NCI-H2227 (cell line): ENCODE data around the gene SSX2IP.
"Not testable (repeated sequence)": the region's sequence is repeated elsewhere in the genome, so short reads cannot be mapped to it uniquely, and the experiment has no call there.

Experiments used
- DNase-seq: peaks from one replicate; lab custom pipeline; 2025; ENCODE audit not compliant: unreplicated experiment; lab: John Stamatoyannopoulos, UW

SSX2IP gene

DNA sequence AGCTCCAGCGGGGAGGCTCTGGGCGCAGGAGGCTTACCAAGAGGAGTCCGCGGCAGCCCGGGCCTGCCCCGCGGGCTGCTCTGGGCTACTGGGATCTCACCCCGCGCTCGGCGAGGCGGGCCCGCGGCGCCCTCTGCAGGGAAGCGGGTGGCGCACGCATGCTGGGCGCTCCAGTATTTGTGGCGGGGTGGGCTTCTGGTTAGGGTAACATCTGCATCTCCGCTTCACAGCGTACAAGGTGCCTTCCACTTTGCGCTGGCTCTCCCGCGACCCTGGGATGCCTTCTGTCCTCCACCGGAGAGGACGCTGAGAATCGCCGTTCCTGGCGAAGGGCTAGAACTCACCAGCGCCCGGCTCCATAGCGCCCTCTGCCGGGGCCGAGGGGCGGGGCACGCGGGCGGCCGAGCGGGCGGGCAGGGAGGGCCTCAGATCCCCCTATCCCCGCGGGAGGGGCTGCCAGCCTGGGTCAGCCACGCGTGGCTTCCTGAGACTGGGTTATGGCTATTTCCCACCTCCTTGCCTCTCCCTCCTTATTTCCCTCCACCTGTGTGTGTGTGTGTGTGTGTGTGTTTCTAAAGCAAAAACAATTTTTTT lies 69.4 kb downstream of the SSX2IP start:
- peak; percentile 93 for DNase-seq

DNA sequence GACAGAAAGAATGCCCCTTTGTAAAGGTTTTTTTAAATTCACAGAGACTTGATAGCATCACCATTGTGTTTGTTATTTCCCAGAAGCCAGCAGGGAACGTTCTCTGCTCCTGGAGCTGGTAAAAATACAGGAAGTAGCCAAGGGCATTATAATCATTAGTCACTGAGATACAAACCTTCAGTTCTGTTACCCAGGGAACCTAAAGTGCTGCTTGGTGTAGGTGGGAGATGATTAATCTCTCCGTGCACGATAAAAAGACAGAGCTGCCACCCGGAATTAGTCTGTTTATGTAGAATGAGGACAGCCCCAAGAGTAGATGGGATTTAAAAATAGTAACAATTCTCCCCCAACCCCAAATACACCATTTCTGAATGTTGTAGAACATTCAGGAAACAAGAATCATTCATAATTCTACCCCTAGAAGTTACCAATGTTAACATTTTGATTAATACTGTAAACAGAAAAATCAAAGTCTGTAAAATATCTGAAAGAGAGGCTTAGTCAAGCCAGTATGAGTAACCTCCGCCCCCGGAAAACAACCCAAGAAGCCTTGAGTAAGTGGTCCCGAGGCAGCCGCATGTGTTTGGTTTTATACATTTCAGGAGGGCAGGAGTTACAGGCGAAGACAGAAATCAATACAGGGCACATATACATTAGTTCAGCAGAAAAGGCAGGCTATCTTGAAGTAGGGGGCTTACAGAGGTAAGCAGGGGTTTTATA lies 70.7 kb downstream of the SSX2IP start:
- DNase-seq: peak; percentile 80

DNA sequence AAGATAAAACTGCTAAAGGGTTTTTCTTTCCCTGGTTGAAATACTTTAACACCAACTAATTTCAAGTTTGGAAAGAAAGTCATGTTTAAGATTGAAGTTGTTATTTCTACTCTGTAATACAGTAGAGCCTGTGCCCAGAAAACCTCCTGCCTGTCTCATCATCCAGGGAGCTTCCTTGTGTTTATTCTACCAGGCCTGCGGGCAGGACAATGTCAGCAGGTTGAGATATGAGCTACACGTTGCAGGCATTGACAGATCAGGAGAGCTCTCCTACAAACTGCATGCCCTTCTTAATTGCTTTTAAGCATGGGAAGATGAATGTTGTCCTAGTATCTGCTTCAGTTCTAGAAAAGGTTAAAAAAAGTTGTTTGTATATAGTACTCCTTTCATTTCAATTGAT lies 72.9 kb downstream of the SSX2IP start:
- DNase-seq: no peak

DNA sequence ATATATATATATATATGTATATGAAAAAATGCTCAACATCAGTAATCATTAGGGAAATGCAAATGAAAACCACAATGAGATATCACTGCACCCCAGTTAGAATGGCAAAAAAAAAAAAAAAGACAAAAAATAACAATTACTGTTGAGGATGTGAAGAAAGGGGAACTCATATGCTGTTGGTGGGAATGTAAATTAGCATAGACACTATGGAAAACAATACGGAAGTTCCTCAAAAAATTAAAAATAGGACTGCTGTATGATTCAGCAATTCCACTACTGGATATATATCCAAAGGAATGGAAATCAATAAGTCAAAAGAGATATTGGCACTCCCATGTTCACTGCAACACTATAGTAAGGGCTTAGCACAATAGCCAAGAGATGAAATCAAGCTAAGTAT lies 74.5 kb downstream of the SSX2IP start:
- no peak for DNase-seq

DNA sequence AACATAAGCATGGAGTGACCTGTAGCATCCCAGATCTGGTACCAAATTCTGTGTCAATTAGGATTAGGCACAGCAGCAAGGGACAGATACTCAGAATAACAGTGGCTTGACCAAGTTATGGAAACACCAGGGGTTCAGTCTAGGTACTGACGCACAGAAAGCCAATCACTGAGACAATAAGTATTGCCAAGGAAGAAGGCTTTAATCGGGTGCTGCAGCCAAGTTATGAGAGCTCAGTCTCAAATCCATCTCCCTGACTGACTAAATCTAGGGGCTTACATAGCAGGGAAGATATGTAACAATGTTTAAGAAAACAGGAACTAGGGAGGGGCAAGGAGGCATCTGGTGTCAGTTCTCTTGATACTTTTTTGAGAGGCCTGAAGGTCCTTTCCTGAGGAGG lies 76.4 kb downstream of the SSX2IP start:
- no peak for DNase-seq

DNA sequence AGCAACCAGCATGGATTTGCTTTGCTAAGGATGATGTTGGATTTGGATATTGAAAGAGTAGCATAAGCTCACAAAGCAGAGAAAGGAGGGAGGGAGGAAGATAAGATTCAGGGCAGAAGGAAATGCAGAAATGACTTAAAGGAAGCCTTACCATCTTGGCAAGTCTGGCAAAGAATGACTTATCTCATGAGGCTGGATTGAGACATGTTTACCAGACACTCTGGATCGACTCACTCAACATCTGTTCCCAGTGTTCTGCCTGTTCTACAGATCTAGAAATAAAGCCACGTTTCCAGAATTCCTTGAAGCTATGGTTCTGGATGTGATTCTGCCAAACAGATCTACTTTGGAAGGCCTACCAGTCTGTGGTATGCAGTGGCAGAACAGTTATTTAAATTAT lies 77.2 kb downstream of the SSX2IP start:
- DNase-seq: no peak

DNA sequence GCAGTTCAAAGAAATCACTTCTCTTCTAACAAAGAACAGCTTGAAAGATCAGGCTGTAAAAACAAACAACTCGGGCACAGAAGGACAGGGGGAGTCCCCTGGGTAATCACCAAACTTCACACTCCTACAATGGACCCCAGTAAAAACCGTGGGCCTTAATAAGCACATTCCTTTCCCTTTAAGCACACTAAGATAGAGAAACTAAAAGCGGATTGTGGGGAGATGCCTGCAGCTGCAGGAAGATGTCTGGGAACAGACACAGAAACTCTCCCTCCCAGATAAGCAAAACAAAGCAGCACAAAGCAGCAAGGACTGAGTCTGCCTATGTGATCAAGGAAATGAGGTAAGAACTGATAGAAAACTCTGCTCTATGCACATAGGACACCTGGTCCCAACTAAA lies 78.5 kb downstream of the SSX2IP start:
- no peak for DNase-seq

DNA sequence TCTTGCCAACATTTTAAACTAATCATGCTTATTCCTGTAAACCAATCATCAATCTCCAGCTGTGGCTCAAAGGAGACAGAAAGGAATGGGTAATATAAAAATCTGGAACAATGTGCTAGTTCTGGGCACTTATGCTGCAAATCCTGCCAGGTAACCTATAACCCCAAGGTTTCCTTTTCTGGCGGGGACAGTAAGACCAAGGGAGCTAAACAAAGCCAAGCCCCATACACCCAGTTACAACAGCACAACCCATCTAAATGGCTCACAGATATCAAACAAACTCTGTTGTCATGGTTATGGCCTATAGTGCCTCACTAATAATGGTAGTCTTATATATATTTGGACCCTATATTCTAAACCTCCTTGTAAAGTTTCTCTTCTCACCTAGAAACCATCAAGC lies 79.2 kb downstream of the SSX2IP start:
- no peak for DNase-seq

DNA sequence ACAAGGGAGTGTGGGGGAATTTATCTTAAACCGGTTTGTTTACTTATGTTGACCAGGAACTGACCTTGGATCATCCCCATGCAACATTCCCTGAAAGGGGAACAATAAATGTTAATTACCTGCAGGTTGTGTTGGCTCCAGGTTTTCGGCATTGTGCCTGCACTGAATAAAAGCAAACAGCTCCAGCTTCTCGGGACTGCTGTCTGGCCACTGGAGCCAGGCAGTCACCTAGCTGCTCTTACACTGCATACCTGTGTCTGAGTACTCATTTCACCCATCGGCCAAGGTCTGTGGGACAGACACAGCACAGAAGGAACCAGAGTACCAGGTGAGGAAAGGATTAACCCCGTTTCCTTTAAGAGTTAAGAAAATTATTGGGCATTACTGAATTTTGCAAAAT lies 83.3 kb downstream of the SSX2IP start:
- no peak for DNase-seq

DNA sequence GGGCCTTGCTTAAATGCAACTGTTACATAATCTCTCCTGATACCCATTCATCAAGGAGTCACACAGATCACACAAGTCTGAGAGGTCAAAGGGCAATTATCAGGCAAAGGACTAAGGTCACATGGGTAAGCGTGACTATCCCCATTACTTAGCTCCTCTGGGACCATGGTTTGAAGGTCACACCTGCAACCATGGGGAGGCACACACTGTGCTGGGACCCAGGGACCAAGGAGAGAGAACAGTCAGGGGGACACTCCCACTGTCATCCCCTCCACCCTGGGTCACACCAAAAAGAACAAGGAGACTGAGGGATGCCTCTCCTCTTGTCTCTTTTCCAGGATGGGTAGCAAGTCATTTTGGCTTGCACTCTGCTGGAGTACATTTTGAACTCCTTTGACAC lies 85.1 kb downstream of the SSX2IP start:
- no peak for DNase-seq

DNA sequence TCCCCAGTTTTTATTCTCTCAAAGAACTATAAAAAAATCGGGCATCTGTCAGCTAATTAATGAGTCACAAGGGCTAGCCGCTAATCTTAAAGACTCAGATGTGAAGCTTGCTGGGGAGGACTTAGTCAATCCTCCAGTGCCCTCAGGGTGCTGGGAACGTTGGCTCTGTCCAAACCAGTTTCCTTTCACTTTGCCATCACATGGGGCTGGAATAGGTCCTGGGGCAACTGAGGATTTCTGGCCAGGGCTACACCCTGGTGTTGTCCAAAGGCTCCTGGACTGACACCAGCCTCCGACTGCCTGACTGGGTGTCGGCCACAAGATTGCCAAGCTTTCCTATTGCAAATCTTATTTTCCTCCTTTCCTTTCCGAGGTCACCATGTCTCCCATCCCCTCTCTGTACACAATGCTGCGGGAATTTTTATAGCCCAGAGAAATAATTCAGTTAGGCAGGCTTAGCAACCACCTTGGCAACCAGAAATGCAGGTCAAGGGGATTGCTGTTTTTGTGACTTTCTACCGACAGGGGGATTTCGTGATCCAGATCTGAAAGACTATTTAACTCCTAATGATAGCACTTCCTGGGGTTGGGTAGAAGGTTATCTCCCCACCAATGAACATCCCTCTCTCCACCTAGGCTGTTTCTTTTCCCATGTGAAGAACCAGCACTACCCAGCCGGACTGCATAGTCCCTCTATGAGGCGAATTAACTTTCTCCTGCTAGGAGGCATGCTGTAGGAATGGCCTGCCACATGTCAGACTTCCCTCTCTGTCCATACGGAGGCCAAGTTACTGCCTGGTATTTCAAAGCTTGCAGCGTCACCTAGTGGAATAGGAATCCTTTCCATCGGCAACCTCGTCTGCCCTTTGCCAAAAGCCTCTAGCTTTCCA lies 86.1 kb downstream of the SSX2IP start:
- DNase-seq: no peak

DNA sequence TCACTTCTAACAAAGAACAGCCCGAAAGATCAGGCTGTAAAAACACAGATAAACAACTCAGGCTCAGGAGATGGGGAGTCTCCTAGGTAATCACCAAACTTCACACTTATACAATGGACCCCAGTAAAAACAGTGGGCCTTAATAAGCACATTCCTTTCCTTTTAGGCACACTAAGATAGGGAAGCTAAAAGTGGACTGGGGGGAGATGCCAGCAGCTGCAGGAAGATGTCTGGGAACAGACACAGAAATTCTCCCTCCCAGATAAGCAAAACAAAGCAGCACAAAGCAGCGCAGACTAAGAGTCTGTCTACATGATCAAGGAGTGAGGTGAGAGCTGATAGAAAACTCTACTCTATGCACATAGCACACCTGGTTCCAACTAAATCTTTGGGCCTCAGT lies 87.0 kb downstream of the SSX2IP start:
- DNase-seq: no peak

DNA sequence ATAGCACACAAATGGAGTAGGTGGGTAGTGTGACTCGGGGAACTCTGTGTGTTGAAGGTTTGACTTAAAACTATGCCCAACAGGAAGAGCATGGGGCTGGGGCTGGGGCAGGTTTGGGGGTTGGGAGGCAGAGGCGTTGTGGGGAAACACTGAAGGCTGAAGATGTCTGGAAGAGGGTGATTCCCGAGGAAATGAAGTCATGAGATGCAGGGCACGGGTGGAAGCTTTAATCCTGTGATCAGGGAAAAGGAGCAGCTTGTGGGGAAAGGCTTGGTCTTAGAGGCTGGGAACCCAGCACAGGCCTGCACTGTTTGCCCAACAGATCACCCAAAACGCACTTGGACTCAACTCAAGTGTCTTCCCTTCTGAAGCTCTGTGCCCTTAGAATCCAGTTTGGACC lies 89.5 kb downstream of the SSX2IP start:
- DNase-seq: no peak

DNA sequence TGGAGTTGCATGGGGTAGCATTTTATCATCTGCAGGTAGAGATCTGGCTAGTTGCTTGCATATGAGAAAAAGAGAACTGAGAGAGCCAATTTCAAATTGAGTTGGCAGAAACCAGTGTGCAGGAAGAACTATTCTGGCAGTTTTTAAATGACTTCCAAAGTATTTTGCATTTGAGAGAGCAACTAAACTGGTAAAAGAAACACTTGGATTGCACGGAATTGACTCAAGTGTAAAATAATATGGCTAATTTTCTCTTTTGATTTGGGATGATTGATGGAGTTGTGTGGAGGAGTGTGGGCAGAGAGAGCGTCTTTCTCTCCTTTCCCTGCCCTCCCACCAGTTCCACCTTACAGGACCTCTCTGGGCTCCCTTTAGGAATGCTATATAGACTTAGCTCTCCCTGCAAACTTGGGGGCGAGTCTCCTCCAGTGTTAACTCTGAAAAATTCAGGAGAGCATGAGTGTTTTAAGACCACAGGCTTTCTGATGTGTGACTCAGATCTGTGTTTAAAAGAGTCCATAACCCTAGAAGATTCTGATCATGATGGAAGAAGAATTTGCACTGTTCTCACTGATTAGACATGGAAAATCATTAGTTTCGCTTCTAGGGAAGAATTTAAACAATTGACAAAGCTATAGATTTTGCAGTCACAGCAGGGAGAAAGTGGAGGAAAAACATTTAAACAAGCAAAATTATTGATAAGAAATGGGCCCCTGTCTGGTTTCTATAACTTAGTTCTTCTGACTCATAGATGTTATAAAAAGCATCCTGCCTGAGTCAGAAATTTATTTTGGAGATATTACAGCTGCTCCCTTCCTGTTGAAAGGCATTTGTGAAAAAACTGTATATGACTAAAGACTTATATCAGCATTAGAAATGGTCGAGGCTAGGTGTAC lies 91.2 kb downstream of the SSX2IP start:
- peak; percentile 28 for DNase-seq

DNA sequence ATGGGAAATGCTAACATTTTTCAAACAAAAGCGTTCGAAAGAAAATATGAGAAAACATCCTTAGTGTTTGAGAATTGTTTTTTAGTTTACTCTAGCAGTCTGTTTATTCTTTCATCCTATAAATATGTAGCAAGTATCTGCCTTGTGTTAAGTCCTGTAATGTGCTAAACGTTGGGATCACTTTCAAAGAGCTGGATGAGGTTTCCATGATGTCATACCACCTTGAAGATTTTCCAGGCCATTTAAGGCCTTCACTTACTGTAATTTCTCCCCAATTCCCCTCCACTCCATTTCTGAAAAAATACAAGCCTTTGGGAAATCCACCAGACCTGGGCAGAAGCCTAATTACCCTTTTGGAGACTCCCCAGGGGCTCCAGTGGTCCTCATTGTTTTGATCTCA lies 91.8 kb downstream of the SSX2IP start:
- peak; percentile 28 for DNase-seq

DNA sequence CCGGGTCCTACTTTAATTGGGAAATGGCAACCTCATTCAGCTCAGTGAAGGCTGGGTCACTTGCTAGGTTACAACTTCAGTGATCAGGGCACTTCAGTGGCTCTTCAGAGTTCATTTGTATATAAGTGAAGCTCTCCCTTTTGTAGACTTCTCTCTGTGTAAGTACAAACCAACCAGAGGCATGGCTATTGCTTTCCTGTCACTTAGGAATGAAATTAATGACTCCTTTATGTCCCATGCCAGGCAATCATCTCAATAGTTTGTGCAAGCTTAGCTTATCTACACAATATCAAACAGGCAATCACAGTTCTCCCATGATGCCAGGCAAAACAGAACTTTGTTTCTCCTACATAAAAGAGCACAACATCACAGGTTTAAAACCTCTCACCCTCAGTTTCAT lies 93.2 kb downstream of the SSX2IP start:
- no peak for DNase-seq

DNA sequence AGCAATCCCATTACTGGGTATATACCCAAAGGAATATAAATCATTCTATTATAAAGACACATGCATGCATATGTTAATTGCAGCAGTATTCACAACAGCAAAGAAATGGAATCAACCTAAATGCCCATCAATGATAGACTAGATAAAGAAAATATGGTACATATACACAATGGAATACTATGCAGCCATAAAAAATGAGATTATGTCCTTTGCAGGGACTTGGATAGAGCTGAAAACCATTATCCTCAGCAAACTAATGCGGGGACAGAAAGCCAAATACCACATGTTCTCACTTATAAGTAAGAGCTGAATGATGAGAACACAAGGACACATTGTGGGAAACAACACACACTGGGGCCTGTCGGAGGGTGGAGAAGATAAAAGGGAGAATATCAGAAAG lies 95.3 kb downstream of the SSX2IP start:
- DNase-seq: not testable (repeated sequence)
